Measurements from ENCODE around the gene TMX4. TPM values are rescaled to one million over a fixed set of nuclear protein-coding genes. Genes with fewer than 3 reads are reported as not detected.

Gene TMX4
- total RNA-seq, 1 donor from 2014 or later: 121 TPM

GRCh38 chr20:7994809-7995208 is 24.8 kb downstream of the TMX4 start:
- Histone ChIP-seq H3K4me1 (no peaks in the 10 kb centered on the region), H3K27me3 (ENCODE audit: low read depth) (no peaks in the 10 kb centered on the region), H3K4me3 (no peak overlapping the region), H3K36me3 (peaks cover 84% of the 10 kb centered on the region), H3K27ac (replicated peaks) (no peak overlapping the region), H3K9me3 (replicated peaks) (peaks cover 15% of the 10 kb centered on the region)
- no peak for DNase-seq
- intact Hi-C loops (cut with micrococcal nuclease): no loop called here
- no peak for TF ChIP-seq CTCF (IDR thresholded peaks at IDR 0.05; ENCODE audit: borderline replicate concordance)

GRCh38 chr20:7993703-7994102 is 25.9 kb downstream of the TMX4 start:
- no peaks in the 10 kb centered on the region for H3K27me3 ChIP-seq (ENCODE audit: low read depth)
- no peak for DNase-seq
- no peak overlapping the region for H3K27ac ChIP-seq (replicated peaks)
- TF ChIP-seq CTCF (IDR thresholded peaks at IDR 0.05; ENCODE audit: borderline replicate concordance): no peak
- no peaks in the 10 kb centered on the region for H3K4me1 ChIP-seq
- peaks cover 74% of the 10 kb centered on the region for H3K36me3 ChIP-seq
- H3K4me3 ChIP-seq: no peak overlapping the region
- intact Hi-C loops (cut with micrococcal nuclease): no loop called here
- H3K9me3 ChIP-seq (replicated peaks): peaks cover 15% of the 10 kb centered on the region

GRCh38 chr20:7993238-7993637 is 26.3 kb downstream of the TMX4 start:
- intact Hi-C loops (cut with micrococcal nuclease): no loop called here
- Histone ChIP-seq H3K27me3 (ENCODE audit: low read depth) (no peaks in the 10 kb centered on the region), H3K4me3 (no peak overlapping the region), H3K9me3 (replicated peaks) (peaks cover 15% of the 10 kb centered on the region), H3K27ac (replicated peaks) (no peak overlapping the region), H3K36me3 (peaks cover 69% of the 10 kb centered on the region), H3K4me1 (no peaks in the 10 kb centered on the region)
- no peak for DNase-seq
- TF ChIP-seq CTCF (IDR thresholded peaks at IDR 0.05; ENCODE audit: borderline replicate concordance): no peak

DNA sequence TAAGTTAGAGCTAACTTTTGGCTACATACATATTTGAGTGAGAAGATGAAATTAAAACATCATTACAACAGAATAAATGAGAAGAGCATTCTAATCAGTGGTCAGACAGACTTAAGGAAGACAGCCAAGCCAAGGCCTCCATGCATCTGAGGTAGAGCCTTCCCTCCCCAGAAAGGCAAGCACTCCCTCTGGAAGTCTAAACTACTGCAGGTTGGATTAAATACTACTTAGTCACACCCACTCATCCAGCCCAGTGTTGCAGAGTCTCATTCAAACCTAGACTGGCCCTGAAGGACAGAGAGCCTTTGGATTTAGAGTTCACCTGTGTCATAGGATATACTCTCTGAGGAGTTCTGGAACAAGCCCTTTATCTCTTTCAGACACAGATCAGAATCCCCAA is 29.2 kb downstream of the TMX4 start:
- no peak for TF ChIP-seq CTCF (IDR thresholded peaks at IDR 0.05; ENCODE audit: borderline replicate concordance)
- H3K27ac ChIP-seq (replicated peaks): no peak overlapping the region
- H3K4me3 ChIP-seq: no peak overlapping the region
- H3K27me3 ChIP-seq (ENCODE audit: low read depth): no peaks in the 10 kb centered on the region
- DNase-seq: no peak
- no peaks in the 10 kb centered on the region for H3K4me1 ChIP-seq
- H3K9me3 ChIP-seq (replicated peaks): peaks cover 15% of the 10 kb centered on the region
- H3K36me3 ChIP-seq: peaks cover 52% of the 10 kb centered on the region
- intact Hi-C loops (cut with micrococcal nuclease): no loop called here

DNA sequence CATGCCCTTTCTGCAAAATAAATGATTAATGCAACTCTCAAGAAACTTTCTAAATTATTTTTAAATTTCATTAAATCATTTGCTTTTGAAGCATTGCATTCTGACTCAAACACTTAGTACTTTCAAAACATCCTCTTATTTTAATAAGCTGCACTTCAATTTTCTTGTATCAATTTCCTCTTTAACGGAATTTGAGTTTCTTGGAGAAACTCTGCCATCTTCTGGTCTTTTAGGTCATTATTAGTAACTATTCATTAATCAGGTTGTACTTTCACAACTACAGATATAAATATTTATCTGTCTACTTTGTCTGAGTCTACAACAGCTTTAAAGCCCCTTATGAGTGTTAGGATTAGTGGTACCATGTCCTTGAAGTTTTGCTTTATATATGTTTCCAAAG is 30.2 kb downstream of the TMX4 start:
- no peak for TF ChIP-seq CTCF (IDR thresholded peaks at IDR 0.05; ENCODE audit: borderline replicate concordance)
- Histone ChIP-seq H3K27ac (replicated peaks) (no peak overlapping the region), H3K4me3 (no peak overlapping the region), H3K27me3 (ENCODE audit: low read depth) (no peaks in the 10 kb centered on the region), H3K9me3 (replicated peaks) (peaks cover 11% of the 10 kb centered on the region), H3K4me1 (no peaks in the 10 kb centered on the region), H3K36me3 (peaks cover 44% of the 10 kb centered on the region)
- no peak for DNase-seq
- intact Hi-C loops (cut with micrococcal nuclease): no loop called here

DNA sequence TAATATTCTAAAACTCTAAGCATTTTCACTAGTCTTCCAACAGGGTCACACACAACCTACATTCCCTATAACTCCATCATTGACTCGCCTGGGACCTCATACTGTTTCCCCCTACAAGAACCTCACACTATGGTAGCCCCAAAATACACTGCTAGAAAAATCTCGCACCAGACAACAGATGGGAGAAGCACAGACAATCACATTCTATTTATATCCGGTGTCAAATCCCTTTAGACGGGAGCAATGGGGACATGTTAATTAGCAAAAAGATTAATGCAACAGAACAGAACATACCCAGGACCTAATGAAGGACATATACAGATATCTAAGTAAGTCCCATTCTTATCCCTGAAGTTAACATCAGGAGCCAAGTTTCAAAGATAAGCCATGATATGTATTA is 33.6 kb downstream of the TMX4 start:
- peaks cover 42% of the 10 kb centered on the region for H3K36me3 ChIP-seq

More for the DNA sequence above, 33.6 kb downstream of the TMX4 start:
- no peak for TF ChIP-seq CTCF (IDR thresholded peaks at IDR 0.05; ENCODE audit: borderline replicate concordance)
- peaks cover 8% of the 10 kb centered on the region for H3K4me1 ChIP-seq
- H3K4me3 ChIP-seq: no peak overlapping the region
- H3K9me3 ChIP-seq (replicated peaks): no peaks in the 10 kb centered on the region
- no peak overlapping the region for H3K27ac ChIP-seq (replicated peaks)
- DNase-seq: no peak
- intact Hi-C loops (cut with micrococcal nuclease): no loop called here
- no peaks in the 10 kb centered on the region for H3K27me3 ChIP-seq (ENCODE audit: low read depth)
